Naive thymus-derived CD4-positive, alpha-beta T cell (primary cell): Measurements from ENCODE around the gene NR6A1. TPM values are rescaled to one million over a fixed set of nuclear protein-coding genes. Genes with fewer than 3 reads are reported as not detected.
A peak's percentile ranks its signal among the peaks of the same experiment; 100 is the strongest.

ENCODE experiments used
- ATAC-seq: fragments of 150-1000 bp; cut with Tn5 transposase; 2 replicates; pipeline ENCODE4 v1.10.0; 2021; ENCODE audit warnings: mild to moderate bottlenecking, moderate library complexity
- CTCF ChIA-PET: fragments of 350-600 bp; sonication (Branson Sonifier 250); formaldehyde crosslinking; loops from one replicate; lab custom pipeline; 2021; ENCODE audit warnings: antibody characterized with exemption; lab: Charles Lee
- POLR2A ChIA-PET: fragments of 350-600 bp; sonication (Branson Sonifier 250); formaldehyde crosslinking; loops from one replicate; lab custom pipeline; 2021; ENCODE audit warnings: antibody characterized with exemption, inconsistent platforms; lab: Charles Lee
- DNase-seq, 9 donors: peaks; one replicate each; pipeline versions ENCODE4 v3.0.0 to v3.0.0-alpha.2; 2020 to 2022; ENCODE audit warnings: mixed read lengths in 1 of 9
- H3K27ac ChIP-seq: one replicate; pipeline ENCODE4 v1.7.0; 2013; ENCODE audit warnings: mild to moderate bottlenecking, low read depth, low read length, moderate library complexity
- H3K27me3 ChIP-seq, 2 donors: one replicate each; pipeline ENCODE4 v1.7.0; 2013; ENCODE audit warnings: low read length in 2 of 2, mild to moderate bottlenecking in 2 of 2, moderate library complexity in 2 of 2; ENCODE audit not compliant: control insufficient read depth in 2 of 2, insufficient read depth in 2 of 2
- H3K36me3 ChIP-seq, 3 experiments: 1 replicate in 2 of 3; 2 replicates in 1 of 3; pipeline ENCODE4 v1.7.0; 2013; ENCODE audit warnings: low read length in 3 of 3, mild to moderate bottlenecking in 3 of 3, moderate library complexity in 1 of 3; ENCODE audit not compliant: insufficient read depth in 3 of 3, control insufficient read depth in 2 of 3
- H3K4me1 ChIP-seq, 2 donors: one replicate each; pipeline ENCODE4 v1.7.0; 2013; ENCODE audit warnings: low read length in 2 of 2, mild to moderate bottlenecking in 2 of 2, moderate library complexity in 1 of 2; ENCODE audit not compliant: control insufficient read depth in 2 of 2, insufficient read depth in 2 of 2
- H3K4me3 ChIP-seq: 2 replicates; pipeline ENCODE4 v1.7.0; 2013; ENCODE audit warnings: mild to moderate bottlenecking, low read length
- H3K9me3 ChIP-seq, 3 experiments: 1 replicate in 2 of 3; 2 replicates in 1 of 3; pipeline ENCODE4 v1.7.0; 2013; ENCODE audit warnings: low read length in 3 of 3; ENCODE audit not compliant: control insufficient read depth in 2 of 3
- H3K27ac Mint-ChIP-seq, 9 donors: one replicate each; pipeline ENCODE4 v1.8.0; 2020 to 2022; ENCODE audit warnings: mixed read lengths in 9 of 9, mild to moderate bottlenecking in 8 of 9, moderate library complexity in 5 of 9, inconsistent platforms in 2 of 9
- H3K27me3 Mint-ChIP-seq, 5 donors: one replicate each; pipeline ENCODE4 v1.8.0; 2021 to 2022; ENCODE audit warnings: mixed read lengths in 5 of 5, mild to moderate bottlenecking in 1 of 5
- H3K36me3 Mint-ChIP-seq, 5 donors: one replicate each; pipeline ENCODE4 v1.8.0; 2020 to 2022; ENCODE audit warnings: mixed read lengths in 5 of 5, mild to moderate bottlenecking in 3 of 5, inconsistent platforms in 1 of 5
- H3K4me1 Mint-ChIP-seq, 7 donors: one replicate each; pipeline ENCODE4 v1.8.0; 2020 to 2022; ENCODE audit warnings: mixed read lengths in 7 of 7, mild to moderate bottlenecking in 3 of 7, inconsistent platforms in 1 of 7
- H3K4me3 Mint-ChIP-seq, 10 donors: one replicate each; pipeline ENCODE4 v1.8.0; 2020 to 2022; ENCODE audit warnings: mild to moderate bottlenecking in 10 of 10, mixed read lengths in 10 of 10, moderate library complexity in 6 of 10, inconsistent platforms in 2 of 10
- H3K9me3 Mint-ChIP-seq, 11 donors: one replicate each; pipeline ENCODE4 v1.8.0; 2020 to 2022; ENCODE audit warnings: mixed read lengths in 11 of 11, mild to moderate bottlenecking in 4 of 11, inconsistent platforms in 1 of 11, moderate library complexity in 1 of 11
- intact Hi-C, 2 donors: fragments of 100-400 bp; cut with micrococcal nuclease; formaldehyde crosslinking; loops; one replicate each; pipeline ENCODE4 v1.15.1; 2023
- polyA plus RNA-seq, 2 donors: library from polyadenylated mRNA; unstranded; fragments of 300-500 nt; fragmentation: Illumina TruSeq; gene quantifications; one replicate each; pipeline ENCODE4 v1.2.3, GENCODE V29; 2021
- total RNA-seq, 6 experiments: library from RNA in 5 of 6; stranded (reverse) in 5 of 6; gene quantifications; 1 replicate in 5 of 6; 2 replicates in 1 of 6; pipeline ENCODE4 v1.2.3 and lab custom pipeline; 2021 to 2026

NR6A1 gene
- total and polyA plus RNA-seq, 7 experiments from 2014 or later: 0.21 to 0.78 (median 0.51) TPM; not detected in 4

DNA sequence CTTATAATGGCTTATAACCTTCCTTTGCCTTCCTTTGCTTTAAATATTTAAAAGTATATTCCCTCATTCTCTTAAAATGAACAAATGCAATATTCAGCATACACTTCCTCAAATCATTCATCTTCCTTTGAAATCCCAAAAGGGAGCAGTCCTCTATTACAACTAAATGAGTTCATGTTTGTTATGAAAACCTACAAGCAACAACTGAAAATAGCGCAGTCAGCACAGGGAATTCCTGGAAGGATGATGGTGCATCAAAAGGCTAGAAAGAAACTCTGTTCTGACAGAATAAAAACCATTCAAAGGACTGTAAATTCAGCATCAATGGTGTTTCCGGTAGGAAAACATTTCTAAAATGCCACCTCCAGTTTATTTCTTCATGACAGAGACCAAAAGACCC lies 3.3 kb downstream of the NR6A1 start:
- ATAC-seq (no peak), DNase-seq (no peak)
- Histone ChIP-seq H3K9me3 (no peaks in the 10 kb centered on the region), H3K4me3 (no peak overlapping the region), H3K4me1 (peaks cover 13 to 20% of the 10 kb centered on the region in 2 donors), H3K27me3 (peaks cover 4 to 32% of the 10 kb centered on the region in 2 donors), H3K36me3 (no peaks in the 10 kb centered on the region), H3K27ac (no peak overlapping the region)
- intact Hi-C loops: loop anchor here (5.0 to 10.0 kb wide), 2 partner anchors 46 to 977 kb away; partner anchors contain the start of gene PBX3 (in 1 of the 2)
- H3K9me3 Mint-ChIP-seq: no peaks in the 10 kb centered on the region
- peaks cover 57 to 83% (median 78%) of the 10 kb centered on the region in 5 donors for H3K27me3 Mint-ChIP-seq
- CTCF ChIA-PET: no interaction called here
- H3K36me3 Mint-ChIP-seq: no peaks in the 10 kb centered on the region
- H3K4me3 Mint-ChIP-seq: no peak overlapping the region
- H3K4me1 Mint-ChIP-seq: peaks cover 12 to 36% (median 31%) of the 10 kb centered on the region in 7 donors
- H3K27ac Mint-ChIP-seq: no peak overlapping the region
- POLR2A ChIA-PET: no interaction called here

GRCh38 chr9:124766815-124767554 lies 4.1 kb downstream of the NR6A1 start:
- peak in 1 of 9 donors; percentile 14 for DNase-seq
- H3K4me3 Mint-ChIP-seq: no peak overlapping the region
- no peaks in the 10 kb centered on the region for H3K9me3 Mint-ChIP-seq
- H3K27ac Mint-ChIP-seq: no peak overlapping the region
- Histone ChIP-seq H3K27ac (no peak overlapping the region), H3K9me3 (no peaks in the 10 kb centered on the region), H3K4me3 (no peak overlapping the region), H3K27me3 (peaks cover 4 to 29% of the 10 kb centered on the region in 2 donors), H3K4me1 (peaks cover 11 to 14% of the 10 kb centered on the region in 2 donors), H3K36me3 (no peaks in the 10 kb centered on the region)
- intact Hi-C loops: loop anchor here (5.0 to 10.0 kb wide), 2 partner anchors 45 to 978 kb away; partner anchors contain the start of gene PBX3 (in 1 of the 2)
- H3K27me3 Mint-ChIP-seq: peaks cover 57 to 85% (median 78%) of the 10 kb centered on the region in 5 donors
- ChIA-PET CTCF (interaction anchor here (0.7 to 1.2 kb wide), 4 partner anchors 13 to 1958 kb away, joined by 3 to 4 read pairs (median 3); partner anchors contain the start of gene WDR38), POLR2A (interaction anchor here (0.8 to 1.1 kb wide), 2 partner anchors 90 to 104 kb away, joined by 4 read pairs; no protein-coding TSS in a partner anchor)
- H3K4me1 Mint-ChIP-seq: peaks cover 6 to 28% (median 24%) of the 10 kb centered on the region in 7 donors
- ATAC-seq: no peak
- H3K36me3 Mint-ChIP-seq: no peaks in the 10 kb centered on the region

DNA sequence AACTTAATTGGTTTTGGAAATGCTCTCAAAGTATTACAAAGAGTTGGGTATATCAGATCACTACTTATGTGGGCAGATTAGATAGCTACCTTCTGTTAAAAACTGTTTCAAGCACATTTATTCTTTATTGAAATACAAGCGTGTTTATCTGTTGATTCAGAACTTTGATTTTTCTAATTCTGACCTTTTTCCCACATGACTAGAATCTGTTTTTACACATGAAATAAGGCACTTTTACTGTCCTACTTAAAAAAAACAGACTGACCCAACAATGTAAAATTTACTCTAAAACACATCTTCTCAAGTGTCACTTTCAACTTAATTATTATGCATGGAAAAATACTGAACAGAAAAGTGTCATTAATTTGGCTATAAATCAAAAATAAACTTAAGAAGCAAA lies 4.8 kb downstream of the NR6A1 start:
- peaks cover 6 to 21% (median 19%) of the 10 kb centered on the region in 7 donors for H3K4me1 Mint-ChIP-seq
- H3K27ac Mint-ChIP-seq: no peak overlapping the region
- no peak overlapping the region for H3K4me3 Mint-ChIP-seq
- peaks cover 4 to 29% of the 10 kb centered on the region in 2 donors for H3K27me3 ChIP-seq
- no peaks in the 10 kb centered on the region for H3K36me3 Mint-ChIP-seq
- no peak for ATAC-seq
- H3K4me1 ChIP-seq: peaks cover 5 to 10% of the 10 kb centered on the region in 2 donors
- CTCF ChIA-PET: interaction anchor here (0.7 to 1.2 kb wide), 3 partner anchors 12 to 1957 kb away, joined by 3 read pairs; partner anchors contain the start of gene WDR38
- H3K9me3 Mint-ChIP-seq: no peaks in the 10 kb centered on the region
- peaks cover 63 to 87% (median 80%) of the 10 kb centered on the region in 5 donors for H3K27me3 Mint-ChIP-seq
- H3K4me3 ChIP-seq: no peak overlapping the region
- POLR2A ChIA-PET: interaction anchor here (1.1 kb wide), 1 partner anchor 90 kb away, joined by 4 read pairs; no protein-coding TSS in a partner anchor
- no peaks in the 10 kb centered on the region for H3K9me3 ChIP-seq
- H3K36me3 ChIP-seq: no peaks in the 10 kb centered on the region
- DNase-seq: no peak
- no peak overlapping the region for H3K27ac ChIP-seq
- intact Hi-C loops: loop anchor here (5.0 to 10.0 kb wide), 2 partner anchors 44 to 978 kb away; partner anchors contain the start of gene PBX3 (in 1 of the 2)

DNA sequence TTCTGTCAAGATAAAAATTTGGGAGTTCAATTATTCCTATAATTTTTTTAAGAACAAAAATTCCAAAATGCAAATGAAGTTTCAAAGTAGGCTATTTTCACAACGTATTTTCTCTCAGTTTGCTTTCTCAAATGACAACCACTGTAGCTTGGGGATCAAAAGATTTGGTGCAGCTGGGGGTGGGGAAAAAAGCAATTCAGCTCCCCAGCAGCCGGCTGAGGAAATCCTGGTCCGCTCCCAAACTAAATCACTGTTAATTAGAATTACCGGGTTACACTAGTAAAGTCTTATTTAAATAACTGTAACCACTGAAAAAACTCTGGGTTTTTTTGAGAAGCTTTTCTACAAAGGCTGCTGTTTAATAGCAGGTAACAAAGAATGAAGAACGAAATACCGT lies 5.7 kb downstream of the NR6A1 start:
- no peak overlapping the region for H3K4me3 ChIP-seq
- POLR2A ChIA-PET: no interaction called here
- H3K27me3 ChIP-seq: peaks cover 8 to 29% of the 10 kb centered on the region in 2 donors
- ATAC-seq (no peak), DNase-seq (no peak)
- H3K27me3 Mint-ChIP-seq: peaks cover 71 to 94% (median 86%) of the 10 kb centered on the region in 5 donors
- no peaks in the 10 kb centered on the region for H3K9me3 Mint-ChIP-seq
- H3K27ac ChIP-seq: no peak overlapping the region
- no peak overlapping the region for H3K27ac Mint-ChIP-seq
- H3K9me3 ChIP-seq: no peaks in the 10 kb centered on the region
- H3K4me3 Mint-ChIP-seq: no peak overlapping the region
- H3K4me1 Mint-ChIP-seq: peaks cover 5 to 18% (median 16%) of the 10 kb centered on the region in 7 donors
- intact Hi-C loops: loop anchor here (5.0 to 10.0 kb wide), 2 partner anchors 43 to 979 kb away; partner anchors contain the start of gene PBX3 (in 1 of the 2)
- H3K36me3 ChIP-seq: no peaks in the 10 kb centered on the region
- peaks cover 5 to 10% of the 10 kb centered on the region in 2 donors for H3K4me1 ChIP-seq
- CTCF ChIA-PET: no interaction called here
- no peaks in the 10 kb centered on the region for H3K36me3 Mint-ChIP-seq

DNA sequence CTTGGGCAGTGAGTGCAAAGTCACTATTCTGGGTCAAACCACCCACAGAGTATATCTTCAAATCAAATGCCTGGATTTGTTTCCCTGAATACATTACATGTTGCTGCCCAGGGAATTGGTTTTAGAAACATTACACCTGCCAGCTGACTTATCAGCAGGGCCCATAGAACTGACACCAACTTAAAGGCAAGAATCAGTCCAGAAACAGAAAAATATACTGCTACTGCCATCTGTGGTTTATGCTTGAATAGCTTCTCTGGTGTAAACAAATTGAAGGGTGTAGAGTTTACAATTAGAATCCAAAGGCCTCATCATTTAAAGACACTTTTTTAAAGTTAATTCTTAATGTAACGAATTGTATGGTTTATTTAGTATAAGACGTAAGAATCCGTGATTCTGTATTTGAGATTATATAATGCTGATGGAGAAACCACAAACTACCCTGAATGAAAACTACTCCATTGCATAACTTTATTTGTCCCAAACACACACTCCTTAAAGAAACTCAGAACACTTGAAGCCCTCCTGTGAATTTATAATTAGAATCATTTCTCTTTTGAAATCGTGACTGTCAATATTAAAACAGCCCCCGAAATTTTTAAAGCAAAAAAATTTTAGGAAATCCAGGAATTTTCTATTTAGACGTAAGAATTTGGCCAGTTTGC lies 6.2 kb downstream of the NR6A1 start:
- H3K27me3 ChIP-seq: peaks cover 8 to 26% of the 10 kb centered on the region in 2 donors
- DNase-seq (no peak), ATAC-seq (no peak)
- H3K9me3 ChIP-seq: no peaks in the 10 kb centered on the region
- H3K27ac Mint-ChIP-seq: no peak overlapping the region
- peaks cover 68 to 92% (median 81%) of the 10 kb centered on the region in 5 donors for H3K27me3 Mint-ChIP-seq
- ChIA-PET POLR2A (interaction anchor here (0.6 to 0.7 kb wide), 2 partner anchors 103 to 658 kb away, joined by 3 read pairs; no protein-coding TSS in a partner anchor), CTCF (no interaction called here)
- no peaks in the 10 kb centered on the region for H3K36me3 ChIP-seq
- no peak overlapping the region for H3K27ac ChIP-seq
- H3K4me1 Mint-ChIP-seq: peaks cover 0 to 14% (median 11%) of the 10 kb centered on the region in 7 donors
- H3K36me3 Mint-ChIP-seq: no peaks in the 10 kb centered on the region
- H3K4me3 Mint-ChIP-seq: no peak overlapping the region
- no peak overlapping the region for H3K4me3 ChIP-seq
- no peaks in the 10 kb centered on the region for H3K9me3 Mint-ChIP-seq
- intact Hi-C loops: loop anchor here (5.0 to 10.0 kb wide), 2 partner anchors 43 to 980 kb away; partner anchors contain the start of gene PBX3 (in 1 of the 2)
- H3K4me1 ChIP-seq: peaks cover 5% of the 10 kb centered on the region in 2 donors

DNA sequence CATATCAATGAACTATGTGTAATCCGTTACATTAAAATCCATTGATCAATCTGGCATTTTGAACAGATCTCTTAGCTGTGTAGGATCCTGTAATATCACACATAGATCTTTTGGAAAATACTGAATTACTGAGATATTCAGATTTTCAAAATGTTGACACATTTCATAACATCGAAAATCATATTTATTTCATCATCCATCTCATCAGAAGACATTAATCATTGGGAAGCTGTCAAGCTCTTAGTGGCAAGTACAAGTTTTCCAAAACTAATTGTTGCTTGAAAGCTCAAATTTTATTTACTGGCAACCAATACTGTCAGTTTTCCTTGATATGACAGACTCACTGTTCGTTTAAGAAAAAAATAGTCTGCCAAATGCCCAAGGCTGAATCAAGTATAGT lies 8.5 kb downstream of the NR6A1 start:
- CTCF ChIA-PET: no interaction called here

More for the DNA sequence above, 8.5 kb downstream of the NR6A1 start:
- DNase-seq (no peak), ATAC-seq (no peak)
- Mint-ChIP-seq H3K27me3 (peaks cover 67 to 91% (median 74%) of the 10 kb centered on the region in 5 donors), H3K36me3 (no peaks in the 10 kb centered on the region), H3K27ac (no peak overlapping the region), H3K9me3 (no peaks in the 10 kb centered on the region), H3K4me1 (no peaks in the 10 kb centered on the region), H3K4me3 (no peak overlapping the region)
- no peaks in the 10 kb centered on the region for H3K4me1 ChIP-seq
- no peaks in the 10 kb centered on the region for H3K9me3 ChIP-seq
- POLR2A ChIA-PET: interaction anchor here (1.0 kb wide), 1 partner anchor 12 kb away, joined by 4 read pairs; no protein-coding TSS in a partner anchor
- H3K36me3 ChIP-seq: no peaks in the 10 kb centered on the region
- no peak overlapping the region for H3K27ac ChIP-seq
- intact Hi-C loops: loop anchor here in 1 of 2 donors (10.0 kb wide), 1 partner anchor 982 kb away; the partner anchor contains the start of gene PBX3
- H3K27me3 ChIP-seq: peaks cover 5 to 8% of the 10 kb centered on the region in 2 donors
- no peak overlapping the region for H3K4me3 ChIP-seq
